ENCODE results near the gene ZNF778. TPM values are rescaled to one million over a fixed set of nuclear protein-coding genes. Genes with fewer than 3 reads are reported as not detected.

ZNF778 gene
- 7.4 and 14.3 TPM in 2 replicates for total RNA-seq

DNA sequence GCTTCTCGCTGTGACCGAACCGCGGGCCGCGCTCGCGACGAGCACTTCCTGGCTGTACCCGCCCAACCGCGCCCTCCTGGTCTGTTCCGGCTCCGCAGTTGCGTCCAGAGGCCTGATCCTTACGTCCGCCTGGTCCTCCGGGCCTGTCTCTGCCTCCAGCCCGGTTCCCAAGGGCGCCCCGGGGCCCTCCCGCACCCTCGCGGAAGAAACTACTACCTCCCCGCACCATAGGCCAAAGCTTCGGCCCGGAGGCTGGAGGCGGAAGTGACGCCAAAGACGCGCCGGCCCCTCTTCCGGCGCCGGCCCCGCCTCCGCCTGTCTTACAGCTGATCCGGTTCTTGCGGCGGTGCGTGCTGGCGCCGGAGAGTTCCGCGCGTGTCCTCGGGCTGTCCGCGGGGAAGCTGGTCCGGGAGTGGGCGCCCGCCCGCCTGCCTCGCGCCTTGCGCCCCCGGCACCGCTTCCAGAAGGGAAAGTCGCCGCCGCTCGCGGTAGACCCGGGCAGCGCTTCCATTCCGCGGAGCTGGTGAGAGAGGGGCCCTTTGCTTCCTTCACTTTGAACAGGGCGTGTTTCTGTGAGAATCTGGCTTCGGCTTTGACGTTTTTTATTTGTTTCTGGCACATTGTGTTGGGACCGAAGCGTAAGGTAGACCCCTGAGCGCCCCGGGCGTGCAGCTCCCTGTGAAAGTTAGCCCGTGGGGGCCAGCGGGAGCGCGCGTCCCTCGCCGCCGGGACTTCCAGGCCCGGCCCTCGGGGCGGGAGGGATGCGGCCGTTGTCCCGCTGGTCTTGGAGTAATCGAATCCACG, at the start of gene ZNF778:
ZNF778 (plus strand) TSS at position 316 of the 804 bp plus-strand sequence. CDS start 3,425 bp downstream, outside the sequence.

GRCh38 chr16:89171216-89172170, 46.0 kb upstream of the ZNF778 start, which contains the start of gene CDH15:
Gene CDH15 (plus strand): TSS chr16:89171748. CDS start chr16:89171832, 84 bp downstream.

GRCh38 chr16:89200124-89200849, 17.2 kb upstream of the ZNF778 start, which contains the start of gene SLC22A31:
Gene SLC22A31 (minus strand): TSS chr16:89200537. CDS start chr16:89200501, 36 bp downstream.

Other genes starting within 250 kb of the ZNF778 start
- not detected in 2 replicates for gene CBFA2T3, start 240.5 kb upstream of the ZNF778 start, total RNA-seq
- 24.6 and 30.3 TPM in 2 replicates for gene ACSF3, start 123.9 kb upstream of the ZNF778 start, total RNA-seq
- gene CDH15, start 46.0 kb upstream of the ZNF778 start, total RNA-seq: 0.16 and 0.36 TPM in 2 replicates
- gene SLC22A31, start 17.2 kb upstream of the ZNF778 start, total RNA-seq: 13.5 and 22.8 TPM in 2 replicates